HG02885 (cell line): ENCODE results near the gene ARHGAP27.
"Not testable (repeated sequence)": the region's sequence is repeated elsewhere in the genome, so short reads cannot be mapped to it uniquely, and the experiment has no call there.

Experiments
- ATAC-seq: cut with Tn5 transposase; IDR thresholded peaks from one replicate; pipeline ENCODE4 v1.9.1; 2021; ENCODE audit warnings: mild to moderate bottlenecking; ENCODE audit not compliant: unreplicated experiment, poor library complexity

The ARHGAP27 gene

GRCh38 chr17:45366049-45366448, 66.6 kb downstream of the ARHGAP27 start:
- ATAC-seq, result no peak

- no peak for ATAC-seq
Measured at GRCh38 chr17:45364531-45365390, 67.9 kb downstream of the ARHGAP27 start.

GRCh38 chr17:45363498-45363897, 69.2 kb downstream of the ARHGAP27 start:
- no peak for ATAC-seq

GRCh38 chr17:45361976-45362375, 70.7 kb downstream of the ARHGAP27 start:
- no peak for ATAC-seq

- no peak for ATAC-seq
Measured at GRCh38 chr17:45361451-45361850, 71.2 kb downstream of the ARHGAP27 start.

DNA sequence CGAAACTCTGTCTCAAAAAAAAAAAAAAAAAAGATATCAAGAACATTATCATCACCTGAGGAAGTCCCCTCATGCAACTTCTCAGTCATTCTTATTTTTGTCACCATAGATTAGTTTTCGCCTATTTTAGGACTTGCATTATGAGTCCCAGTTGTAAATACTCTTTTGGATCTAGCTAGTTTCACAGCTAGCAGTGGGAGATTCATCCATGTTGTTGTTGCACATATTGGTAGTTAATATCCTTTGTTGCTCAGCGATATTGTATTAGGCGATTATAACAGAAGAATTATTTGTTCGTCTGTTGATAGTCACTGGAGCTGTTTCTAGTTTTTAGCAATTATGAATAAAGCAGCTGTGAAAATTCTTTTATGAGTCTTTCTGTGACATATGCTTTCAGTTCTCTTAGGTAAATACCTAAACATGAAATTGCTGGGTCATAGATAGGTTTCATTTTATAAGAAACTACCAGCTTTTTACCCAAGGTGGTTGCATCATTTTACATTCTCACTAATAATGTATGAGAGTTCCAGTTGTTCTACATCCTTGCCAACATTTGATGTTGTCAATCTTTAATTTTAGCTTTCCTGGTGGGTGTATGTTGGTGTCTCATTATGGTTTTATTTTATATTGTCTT, 75.2 kb downstream of the ARHGAP27 start:
- no peak for ATAC-seq

- ATAC-seq, result no peak
Measured at GRCh38 chr17:45355087-45355486, 77.6 kb downstream of the ARHGAP27 start.

- ATAC-seq, result no peak
Measured at GRCh38 chr17:45353043-45353442, 79.6 kb downstream of the ARHGAP27 start.

- ATAC-seq, result no peak
Measured at GRCh38 chr17:45351831-45352230, 80.8 kb downstream of the ARHGAP27 start.

DNA sequence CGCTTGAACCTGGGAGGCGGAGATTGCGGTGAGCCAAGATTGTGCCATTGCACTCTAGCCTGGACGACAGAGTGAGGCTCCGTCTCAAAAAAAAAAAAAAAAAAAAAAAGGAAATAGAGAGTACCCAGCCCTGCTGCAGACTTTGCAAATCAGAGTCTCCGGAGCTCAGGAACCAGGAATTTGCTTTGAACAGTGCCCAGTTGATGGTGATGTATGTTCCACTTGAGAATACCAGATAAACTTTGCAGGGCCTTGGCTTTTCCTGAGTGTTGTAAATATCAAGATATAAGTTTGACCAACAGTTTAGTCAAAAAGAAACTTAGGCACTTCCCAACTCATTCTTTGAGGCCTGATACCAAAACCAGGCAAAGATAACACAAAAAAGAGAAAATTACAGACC, 85.2 kb downstream of the ARHGAP27 start:
- no peak for ATAC-seq

DNA sequence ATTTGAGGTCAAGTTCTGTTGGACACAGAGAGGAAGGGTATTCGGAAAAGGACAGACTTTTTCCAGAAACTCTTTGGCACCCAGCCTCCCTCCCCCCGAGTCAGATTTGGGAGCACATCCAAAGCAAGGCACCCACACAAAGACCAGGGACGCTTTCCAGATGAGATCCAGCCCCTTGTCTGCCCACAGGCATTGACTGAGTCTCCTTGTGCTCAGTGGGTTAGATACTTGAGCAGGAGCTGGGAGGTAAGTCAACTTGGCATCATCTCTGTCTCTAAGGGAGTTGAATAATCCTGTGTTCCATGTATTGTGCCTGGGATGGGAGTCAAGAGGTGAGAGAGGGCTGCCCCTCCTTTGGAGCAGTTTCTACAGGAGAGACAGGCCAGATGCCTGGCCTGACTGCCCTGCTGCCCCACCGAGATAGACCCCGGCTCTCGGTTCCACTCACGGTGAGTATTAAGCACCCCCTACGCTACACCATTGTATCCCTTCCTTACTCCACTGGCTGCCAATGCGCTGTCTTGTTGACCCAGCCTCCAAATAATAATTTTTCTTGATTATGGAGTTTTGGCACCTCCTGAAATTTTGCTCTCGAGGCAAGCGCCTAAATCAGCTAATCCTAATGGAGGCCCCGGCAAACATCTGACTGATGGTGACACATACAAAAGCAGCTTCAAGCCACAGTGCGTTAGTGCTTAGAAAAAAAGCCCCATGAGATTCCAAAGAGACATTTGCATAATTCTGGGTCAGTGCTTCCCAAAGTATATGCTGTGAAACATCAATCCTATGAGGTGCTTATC, 86.3 kb downstream of the ARHGAP27 start:
- ATAC-seq, result no peak

- ATAC-seq, result no peak
Measured at GRCh38 chr17:45345554-45346215, 87.0 kb downstream of the ARHGAP27 start.

DNA sequence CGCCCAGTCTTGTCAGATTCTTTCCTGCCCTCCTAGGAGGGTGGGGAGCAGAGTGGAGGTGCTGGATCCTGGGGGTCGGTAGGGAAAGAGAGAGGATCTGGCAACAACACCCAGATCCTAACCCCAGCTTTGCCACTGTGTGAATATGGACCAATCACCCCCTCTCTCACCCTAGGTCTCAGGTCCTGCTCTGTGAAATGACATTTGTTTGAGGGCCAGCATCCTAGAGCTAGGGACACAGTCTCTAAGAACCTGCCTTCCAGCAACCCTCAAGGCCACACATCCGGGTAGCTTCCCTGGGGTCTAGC, 87.5 kb downstream of the ARHGAP27 start:
- ATAC-seq, result no peak

DNA sequence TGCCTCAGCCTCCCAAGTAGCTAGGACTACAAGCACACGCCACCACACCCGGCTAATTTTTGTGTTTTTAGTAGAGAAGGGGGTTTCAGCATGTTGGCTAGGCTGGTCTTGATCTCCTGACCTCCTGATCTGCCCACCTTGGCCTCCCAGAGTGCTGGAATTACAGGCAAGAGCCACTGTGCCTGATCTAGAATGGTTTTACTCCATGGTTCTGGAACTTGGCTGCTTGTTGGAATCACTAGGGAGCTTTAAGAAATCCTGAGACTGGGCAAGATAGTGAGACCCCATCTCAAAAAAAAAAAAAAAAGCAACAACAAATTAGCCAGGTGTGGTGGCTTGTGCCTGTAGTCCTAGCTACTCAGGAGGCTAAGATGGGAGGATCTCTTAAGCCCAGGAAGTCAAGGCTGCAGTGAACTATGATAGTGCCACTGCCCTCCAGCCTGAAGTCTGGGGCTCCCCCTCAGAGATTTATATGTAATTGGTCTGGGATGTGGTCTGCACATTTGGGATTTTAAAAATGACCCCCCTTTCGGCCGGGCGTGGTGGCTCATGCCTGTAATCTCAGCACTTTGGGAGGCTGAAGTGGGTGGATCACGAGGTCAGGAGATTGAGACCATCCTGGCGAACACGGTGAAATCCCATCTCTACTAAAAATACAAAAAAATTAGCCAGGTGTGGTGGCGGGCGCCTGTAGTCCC, 88.6 kb downstream of the ARHGAP27 start:
- not testable (repeated sequence) for ATAC-seq
